IMR-90 (cell line): Measurements from ENCODE around the gene CORO1A. TPM values are rescaled to one million over a fixed set of nuclear protein-coding genes. Genes with fewer than 3 reads are reported as not detected.

Experiments
- ATAC-seq: fragments of 200-7000 bp; cut with Tn5 transposase; 2 replicates; pipeline ENCODE4 v1.9.1; 2020; ENCODE audit warnings: low read depth, mild to moderate bottlenecking, moderate library complexity
- BruUV-seq: library from RNA; stranded (reverse); fragments of 400-500 nt; replicated peaks from 2 replicates; lab custom pipeline; 2021; lab: Mats Ljungman, UMichigan
- CTCF ChIA-PET: fragments of 300-600 bp; formaldehyde crosslinking; extraction: SDS; loops from one replicate; lab custom pipeline; 2021; ENCODE audit warnings: antibody characterized with exemption; lab: Yijun Ruan, JAX
- POLR2A ChIA-PET: fragments of 300-600 bp; sonication (Branson Sonifier 250); formaldehyde crosslinking; loops from one replicate; lab custom pipeline; 2022; ENCODE audit warnings: antibody characterized with exemption; ENCODE audit not compliant: unreplicated experiment; lab: Charles Lee
- DNase-seq: peaks from one replicate; pipeline ENCODE4 v3.0.0; 2013
- H2AFZ ChIP-seq: replicated peaks from 2 replicates; pipeline ENCODE3; 2013; ENCODE audit warnings: low read length, mild to moderate bottlenecking; ENCODE audit not compliant: poor library complexity
- H2AK5ac ChIP-seq: 2 replicates; pipeline ENCODE4 v1.6.1; 2013; ENCODE audit warnings: low read depth, low read length, inconsistent platforms
- H2AK9ac ChIP-seq: replicated peaks from 2 replicates; pipeline ENCODE3; 2013; ENCODE audit warnings: mild to moderate bottlenecking, low read depth, low read length, moderate library complexity; ENCODE audit not compliant: poor library complexity
- H2BK120ac ChIP-seq: 2 replicates; pipeline ENCODE4 v1.6.1; 2013; ENCODE audit warnings: low read depth, low read length, inconsistent platforms
- H2BK15ac ChIP-seq: 3 replicates; pipeline ENCODE4 v1.6.1; 2013; ENCODE audit warnings: low read depth, low read length, inconsistent platforms
- H2BK20ac ChIP-seq: 2 replicates; pipeline ENCODE4 v1.6.1; 2013; ENCODE audit warnings: low read depth, mild to moderate bottlenecking, inconsistent platforms, low read length, moderate library complexity
- H2BK5ac ChIP-seq: 2 replicates; pipeline ENCODE4 v1.6.1; 2013; ENCODE audit warnings: mild to moderate bottlenecking, low read depth, low read length, inconsistent platforms; ENCODE audit not compliant: poor library complexity, severe bottlenecking
- H3K14ac ChIP-seq: replicated peaks from 2 replicates; pipeline ENCODE4 v1.6.1; 2013; ENCODE audit warnings: low read depth, low read length, inconsistent platforms
- H3K18ac ChIP-seq: 2 replicates; pipeline ENCODE4 v1.6.1; 2013; ENCODE audit warnings: low read depth, low read length, control low read depth
- H3K23ac ChIP-seq: 2 replicates; pipeline ENCODE4 v1.6.1; 2013; ENCODE audit warnings: low read depth, low read length, inconsistent platforms
- H3K27ac ChIP-seq: 2 replicates; pipeline ENCODE4 v1.5.1; 2013; ENCODE audit warnings: mild to moderate bottlenecking, control low read depth, low read length; ENCODE audit not compliant: insufficient read depth
- H3K27me3 ChIP-seq: 2 replicates; pipeline ENCODE4 v1.6.1; 2013; ENCODE audit warnings: low read length; ENCODE audit not compliant: control insufficient read depth, insufficient read depth
- H3K36me3 ChIP-seq: 2 replicates; pipeline ENCODE4 v1.6.1; 2013; ENCODE audit warnings: low read length, mixed read lengths; ENCODE audit not compliant: control insufficient read depth, insufficient read depth
- H3K4ac ChIP-seq: 2 replicates; pipeline ENCODE4 v1.6.1; 2013; ENCODE audit warnings: low read depth, low read length, inconsistent platforms
- H3K4me1 ChIP-seq: 2 replicates; pipeline ENCODE4 v1.6.1; 2013; ENCODE audit warnings: low read length, mixed read lengths; ENCODE audit not compliant: control insufficient read depth, insufficient read depth
- H3K4me2 ChIP-seq: 2 replicates; pipeline ENCODE4 v1.6.1; 2013; ENCODE audit warnings: low read depth, mild to moderate bottlenecking, control low read depth, low read length, moderate library complexity
- H3K4me3 ChIP-seq: 2 replicates; pipeline ENCODE4 v1.5.1; 2013; ENCODE audit warnings: low read depth, mild to moderate bottlenecking, control low read depth, low read length, moderate library complexity; ENCODE audit not compliant: insufficient read depth
- H3K56ac ChIP-seq: 2 replicates; pipeline ENCODE4 v1.6.1; 2013; ENCODE audit warnings: low read length, inconsistent platforms; ENCODE audit not compliant: insufficient read depth; ENCODE audit errors: extremely low read depth
- H3K79me1 ChIP-seq, 2 experiments: 2 replicates each; pipeline ENCODE4 v1.6.1; 2013; ENCODE audit warnings: low read length in 2 of 2, inconsistent platforms in 1 of 2, low read depth in 1 of 2
- H3K9ac ChIP-seq: 2 replicates; pipeline ENCODE4 v1.6.1; 2013; ENCODE audit warnings: low read depth, low read length, control low read depth
- H3K9me1 ChIP-seq: 2 replicates; pipeline ENCODE4 v1.6.1; 2013; ENCODE audit warnings: low read length, inconsistent platforms; ENCODE audit not compliant: insufficient read depth
- H3K9me3 ChIP-seq: 2 replicates; pipeline ENCODE4 v1.6.1; 2013; ENCODE audit warnings: low read length; ENCODE audit not compliant: control insufficient read depth, insufficient read depth
- H4K20me1 ChIP-seq: 2 replicates; pipeline ENCODE4 v1.6.1; 2013; ENCODE audit warnings: low read length, inconsistent platforms; ENCODE audit not compliant: insufficient read depth
- H4K5ac ChIP-seq: 2 replicates; pipeline ENCODE4 v1.6.1; 2013; ENCODE audit warnings: mild to moderate bottlenecking, low read depth, low read length, control low read depth
- H4K8ac ChIP-seq, 2 experiments: 2 replicates each; pipeline ENCODE4 v1.6.1; 2013; ENCODE audit warnings: low read depth in 2 of 2, low read length in 2 of 2, control low read depth in 1 of 2, inconsistent platforms in 1 of 2
- H4K91ac ChIP-seq: 2 replicates; pipeline ENCODE4 v1.6.1; 2013; ENCODE audit warnings: low read depth, low read length, inconsistent platforms; ENCODE audit not compliant: insufficient read depth
- CEBPB ChIP-seq: IDR thresholded peaks from 2 replicates; pipeline ENCODE4 v1.6.1; 2012; ENCODE audit warnings: low read depth, low read length, improper control_type of control experiment
- CHD1 ChIP-seq: IDR thresholded peaks from 2 replicates; pipeline ENCODE4 v1.6.1; 2012; ENCODE audit warnings: low read depth, low read length, improper control_type of control experiment
- FOS ChIP-seq: fragments of 150-350 bp; IDR thresholded peaks from 2 replicates; pipeline ENCODE4 v1.6.1; 2016; ENCODE audit warnings: low read depth, low read length
- MAFK ChIP-seq: IDR thresholded peaks from 2 replicates; pipeline ENCODE4 v1.6.1; 2012; ENCODE audit warnings: low read depth, low read length, improper control_type of control experiment
- MAZ ChIP-seq: IDR thresholded peaks from 2 replicates; pipeline ENCODE4 v1.6.1; 2012; ENCODE audit warnings: low read depth, mild to moderate bottlenecking, low read length, improper control_type of control experiment, moderate library complexity, borderline replicate concordance
- MXI1 ChIP-seq: IDR thresholded peaks from 2 replicates; pipeline ENCODE4 v1.6.1; 2012; ENCODE audit warnings: low read depth, mild to moderate bottlenecking, low read length, moderate library complexity, borderline replicate concordance
- NFE2L2 ChIP-seq: fragments of 150-350 bp; IDR thresholded peaks from 2 replicates; pipeline ENCODE4 v1.6.1; 2016; ENCODE audit warnings: low read depth, mild to moderate bottlenecking, low read length
- POLR2A ChIP-seq: IDR thresholded peaks from 2 replicates; pipeline ENCODE4 v1.6.1; 2012; ENCODE audit warnings: mild to moderate bottlenecking, low read depth, low read length
- RFX5 ChIP-seq: IDR thresholded peaks from 2 replicates; pipeline ENCODE4 v1.8.0; 2012; ENCODE audit warnings: low read depth, mild to moderate bottlenecking, low read length, moderate library complexity
- USF2 ChIP-seq: fragments of 150-350 bp; IDR thresholded peaks from 2 replicates; pipeline ENCODE4 v1.6.1; 2017; ENCODE audit warnings: mild to moderate bottlenecking, antibody characterized with exemption, low read length, low read depth
- WGBS, 2 experiments: methylation state at CpG; one replicate each; pipeline versions ENCODE4 v1.1.5 to v1.1.7; 2013; ENCODE audit warnings: missing lambda C conversion rate in 2 of 2; ENCODE audit not compliant: insufficient read length in 1 of 2; ENCODE audit errors: extremely low coverage in 2 of 2; 5-methylcytosine and 5-hydroxymethylcytosine counted together
- dilution Hi-C: fragments of 300-500 bp; cut with HindIII; formaldehyde crosslinking; loops from one replicate; pipeline ENCODE4 v1.14.3; 2018; ENCODE audit warnings: low sequenced_read_pairs; ENCODE audit not compliant: unreplicated experiment
- in situ Hi-C: fragments of 300-500 bp; cut with MboI; formaldehyde crosslinking; loops from 3 replicates; pipeline ENCODE4 v1.14.3; 2019; ENCODE audit warnings: low sequenced_read_pairs, inconsistent platforms, mixed read lengths
- intact Hi-C: fragments of 100-400 bp; cut with micrococcal nuclease; formaldehyde crosslinking; loops from 2 replicates; pipeline ENCODE4 v1.10.0; 2022
- polyA plus RNA-seq, 3 experiments: library from polyadenylated mRNA; depleted of rRNA; stranded (reverse); fragments of >200 nt; gene quantifications; 2 replicates each; pipeline ENCODE4 v1.2.3, GENCODE V29; 2012; ENCODE audit warnings: low replicate concordance in 1 of 3
- total RNA-seq: library from RNA; depleted of rRNA; stranded (reverse); fragments of >200 nt; gene quantifications from 2 replicates; pipeline ENCODE4 v1.2.3, GENCODE V29; 2012

CORO1A gene
- total and polyA plus RNA-seq, 2 of the 4 experiments (the other 2 are of a cell fraction): 7.2 to 13.2 TPM

GRCh38 chr16:30180741-30181140, 2.7 kb upstream of the CORO1A start:
- no peak for ATAC-seq
- no peak overlapping the region for H3K23ac ChIP-seq
- no peak overlapping the region for H2AK9ac ChIP-seq
- no peak overlapping the region for H4K91ac ChIP-seq
- no peak overlapping the region for H3K4ac ChIP-seq
- no peak overlapping the region for H2BK15ac ChIP-seq
- no TSS peak for BruUV-seq
- no peak overlapping the region for H3K27ac ChIP-seq
- H3K56ac ChIP-seq: no peak overlapping the region
- H3K4me3 ChIP-seq: no peak overlapping the region
- no peaks in the 10 kb centered on the region for H3K9me3 ChIP-seq
- no peak overlapping the region for H2BK5ac ChIP-seq
- ChIA-PET POLR2A (no interaction called here), CTCF (no interaction called here)
- no peaks in the 10 kb centered on the region; the same call in 1 of the 2 replicates for H4K20me1 ChIP-seq
- H3K27me3 ChIP-seq: no peaks in the 10 kb centered on the region
- no peak overlapping the region for H2AFZ ChIP-seq
- in situ Hi-C loops (loop anchor here (25.0 kb wide), 1 partner anchor 232 kb away; the partner anchor contains the start of gene ZNF771), dilution Hi-C loops (no loop called here), intact Hi-C loops (no loop called here)
- H3K9me1 ChIP-seq: peaks cover 3% of the 10 kb centered on the region; the same call in 1 of the 2 replicates
- no peak overlapping the region for H4K8ac ChIP-seq
- no peaks in the 10 kb centered on the region for H3K36me3 ChIP-seq
- H3K79me1 ChIP-seq: no peaks in the 10 kb centered on the region; a peak in 1 of 4 replicates
- no peak for TF ChIP-seq CHD1
- no peak for TF ChIP-seq MXI1
- TF ChIP-seq MAFK: no peak
- no peak for TF ChIP-seq MAZ
- no peak for TF ChIP-seq NFE2L2
- no peak for TF ChIP-seq CEBPB
- TF ChIP-seq FOS: no peak
- no peak for TF ChIP-seq RFX5
- TF ChIP-seq USF2: no peak
- TF ChIP-seq POLR2A: no peak
- H2BK120ac ChIP-seq: no peak overlapping the region
- H2AK5ac ChIP-seq: no peak overlapping the region
- H3K18ac ChIP-seq: no peak overlapping the region
- no peak overlapping the region for H3K9ac ChIP-seq
- H3K4me1 ChIP-seq: peaks cover 2% of the 10 kb centered on the region; the same call in 1 of the 2 replicates
- no peak overlapping the region for H4K5ac ChIP-seq
- no peak overlapping the region for H3K14ac ChIP-seq
- no peak overlapping the region for H3K4me2 ChIP-seq
- H2BK20ac ChIP-seq: no peak overlapping the region
- DNase-seq: no peak
- WGBS, 2 experiments: 69% methylated on average over 2 of the region's 3 CpGs; no CpG with 5 or more reads in 1 of the 2 experiments
